Keratinocyte (primary cell): ENCODE data around the gene SLC26A5. TPM values are rescaled to one million over a fixed set of nuclear protein-coding genes. Genes with fewer than 3 reads are reported as not detected.

Source experiments
- DNase-seq: peaks from one replicate; pipeline ENCODE4 v3.0.0-alpha.2; 2011; ENCODE audit warnings: low read depth, missing footprints, low spot score
- FAIRE-seq: peaks from 2 replicates; lab custom pipeline; 2011; peaks lifted over from hg19 to GRCh38; lab: Jason Lieb, UNC
- H2AFZ ChIP-seq: 2 replicates; pipeline ENCODE4 v1.6.0; 2012; ENCODE audit warnings: low read length, control low read depth, inconsistent platforms; ENCODE audit not compliant: control insufficient read depth
- H3K27ac ChIP-seq: 2 replicates; pipeline ENCODE4 v1.5.1; 2011; ENCODE audit warnings: low read length; ENCODE audit not compliant: control insufficient read depth, insufficient read depth
- H3K27me3 ChIP-seq: 3 replicates; pipeline ENCODE4 v1.6.0; 2011; ENCODE audit warnings: low read length; ENCODE audit not compliant: control insufficient read depth, insufficient read depth; ENCODE audit errors: extremely low read depth
- H3K36me3 ChIP-seq, 2 experiments: 2 replicates in 1 of 2; 3 replicates in 1 of 2; pipeline ENCODE4 v1.5.1; 2011; ENCODE audit warnings: low read length in 2 of 2, mild to moderate bottlenecking in 1 of 2; ENCODE audit not compliant: control insufficient read depth in 2 of 2, insufficient read depth in 2 of 2; ENCODE audit errors: extremely low read depth in 1 of 2
- H3K4me1 ChIP-seq: 3 replicates; pipeline ENCODE4 v1.5.1; 2011; ENCODE audit warnings: low read length; ENCODE audit not compliant: control insufficient read depth, insufficient read depth; ENCODE audit errors: extremely low read depth
- H3K4me2 ChIP-seq: 3 replicates; pipeline ENCODE4 v1.6.0; 2011; ENCODE audit warnings: low read depth, low read length; ENCODE audit not compliant: control insufficient read depth, insufficient read depth; ENCODE audit errors: extremely low read depth
- H3K4me3 ChIP-seq, 3 experiments: fragments of 200-600 bp in 1 of 3; sonication (generic) in 1 of 3; 2 replicates in 2 of 3; 3 replicates in 1 of 3; pipeline ENCODE4 v1.5.1; 2011 to 2016; ENCODE audit warnings: low read length in 3 of 3, mild to moderate bottlenecking in 3 of 3, control low read depth in 2 of 3, inconsistent platforms in 1 of 3, low read depth in 1 of 3, mixed read lengths in 1 of 3, mixed run types in 1 of 3, moderate library complexity in 1 of 3; ENCODE audit not compliant: control insufficient read depth in 2 of 3, insufficient read depth in 2 of 3; ENCODE audit errors: extremely low read depth in 1 of 3
- H3K79me2 ChIP-seq: 2 replicates; pipeline ENCODE4 v1.6.0; 2012; ENCODE audit warnings: low read length; ENCODE audit not compliant: control insufficient read depth, insufficient read depth
- H3K9ac ChIP-seq: 3 replicates; pipeline ENCODE4 v1.6.0; 2011; ENCODE audit warnings: low read length; ENCODE audit not compliant: control insufficient read depth, insufficient read depth; ENCODE audit errors: extremely low read depth
- H3K9me1 ChIP-seq: 3 replicates; pipeline ENCODE4 v1.6.0; 2011; ENCODE audit warnings: low read length; ENCODE audit not compliant: control insufficient read depth, insufficient read depth; ENCODE audit errors: extremely low read depth
- H3K9me3 ChIP-seq: 2 replicates; pipeline ENCODE4 v1.5.1; 2012; ENCODE audit warnings: low read depth, low read length; ENCODE audit not compliant: control insufficient read depth
- H4K20me1 ChIP-seq: 3 replicates; pipeline ENCODE4 v1.6.0; 2011; ENCODE audit warnings: low read length; ENCODE audit not compliant: control insufficient read depth, insufficient read depth; ENCODE audit errors: extremely low read depth
- EZH2 ChIP-seq: IDR thresholded peaks from one replicate; pipeline ENCODE4 v1.6.1; 2012; ENCODE audit warnings: inconsistent platforms, mild to moderate bottlenecking, low read length, moderate library complexity
- dilution Hi-C: fragments of 300-500 bp; cut with MboI; formaldehyde crosslinking; loops from one replicate; pipeline ENCODE4 v1.7.0; 2020; ENCODE audit warnings: low sequenced_read_pairs; ENCODE audit not compliant: extremely low pct_ligation_motif_present
- polyA plus RNA-seq, 5 experiments: library from polyadenylated mRNA; depleted of rRNA in 3 of 5; stranded (reverse) in 3 of 5; stranded (forward) in 1 of 5; unstranded in 1 of 5; fragments of >200 nt; gene quantifications; 1 replicate in 1 of 5; 2 replicates in 3 of 5; 3 replicates in 1 of 5; pipeline versions ENCODE4 v1.2.1 to v1.2.3, GENCODE V29; 2011 to 2012; ENCODE audit warnings: missing spikeins in 2 of 5, low read depth in 1 of 5, low replicate concordance in 1 of 5
- TF ChIP-seq, protein P1 (sequence below), 3 experiments: IDR thresholded peaks in 1 of 3; conservative IDR thresholded peaks in 1 of 3; optimal IDR thresholded peaks in 1 of 3; 2 replicates in 2 of 3; 3 replicates in 1 of 3; pipeline versions ENCODE3 to v1.5.1; 2011; ENCODE audit warnings: low read length in 3 of 3, mild to moderate bottlenecking in 3 of 3, moderate library complexity in 2 of 3, control low read depth in 1 of 3, inconsistent platforms in 1 of 3; ENCODE audit not compliant: insufficient read depth in 2 of 3; ENCODE audit errors: extremely low read depth in 1 of 3

SLC26A5 gene
- polyA plus RNA-seq, 1 donor (not counting 4 experiments of a cell fraction or from before 2014, with no cell fraction given) = not detected

DNA sequence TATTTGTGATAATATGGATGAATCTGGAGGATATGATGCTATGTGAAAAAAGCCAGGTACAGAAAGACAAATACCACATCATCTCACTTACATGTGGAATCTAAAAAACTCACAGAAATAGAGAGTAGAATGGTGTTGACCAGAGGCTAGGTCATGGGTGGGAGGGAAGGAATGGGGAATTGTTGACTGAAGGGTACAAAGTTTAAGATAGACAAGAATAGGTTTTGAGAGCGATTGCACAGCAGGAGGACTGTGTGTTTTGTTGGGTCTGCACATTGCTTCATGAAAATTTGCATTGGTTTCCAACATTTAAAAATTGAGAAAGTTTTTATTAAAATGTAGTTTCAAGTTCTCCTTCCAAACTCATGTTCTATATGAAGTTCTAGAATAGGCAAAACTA lies 8.4 kb downstream of the SLC26A5 start:
- TF ChIP-seq, protein P1, sequence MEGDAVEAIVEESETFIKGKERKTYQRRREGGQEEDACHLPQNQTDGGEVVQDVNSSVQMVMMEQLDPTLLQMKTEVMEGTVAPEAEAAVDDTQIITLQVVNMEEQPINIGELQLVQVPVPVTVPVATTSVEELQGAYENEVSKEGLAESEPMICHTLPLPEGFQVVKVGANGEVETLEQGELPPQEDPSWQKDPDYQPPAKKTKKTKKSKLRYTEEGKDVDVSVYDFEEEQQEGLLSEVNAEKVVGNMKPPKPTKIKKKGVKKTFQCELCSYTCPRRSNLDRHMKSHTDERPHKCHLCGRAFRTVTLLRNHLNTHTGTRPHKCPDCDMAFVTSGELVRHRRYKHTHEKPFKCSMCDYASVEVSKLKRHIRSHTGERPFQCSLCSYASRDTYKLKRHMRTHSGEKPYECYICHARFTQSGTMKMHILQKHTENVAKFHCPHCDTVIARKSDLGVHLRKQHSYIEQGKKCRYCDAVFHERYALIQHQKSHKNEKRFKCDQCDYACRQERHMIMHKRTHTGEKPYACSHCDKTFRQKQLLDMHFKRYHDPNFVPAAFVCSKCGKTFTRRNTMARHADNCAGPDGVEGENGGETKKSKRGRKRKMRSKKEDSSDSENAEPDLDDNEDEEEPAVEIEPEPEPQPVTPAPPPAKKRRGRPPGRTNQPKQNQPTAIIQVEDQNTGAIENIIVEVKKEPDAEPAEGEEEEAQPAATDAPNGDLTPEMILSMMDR (optimal IDR thresholded peaks at IDR 0.05 in 1 of 3, IDR thresholded peaks at IDR 0.05 in 1 of 3, conservative IDR thresholded peaks at IDR 0.05 in 1 of 3; ENCODE audit: extremely low read depth in 1 of 3, insufficient read depth in 2 of 3, low read length in 3 of 3) = no peak
- no peak for TF ChIP-seq EZH2
- H3K27me3 ChIP-seq = no peaks in the 10 kb centered on the region
- H3K4me1 ChIP-seq = no peaks in the 10 kb centered on the region
- dilution Hi-C loops = no loop called here
- no peak overlapping the region for H3K9ac ChIP-seq
- no peak for FAIRE-seq
- no peak overlapping the region for H2AFZ ChIP-seq
- no peak for DNase-seq
- H3K27ac ChIP-seq = no peak overlapping the region
- no peak overlapping the region for H3K4me2 ChIP-seq
- no peaks in the 10 kb centered on the region for H3K79me2 ChIP-seq
- no peaks in the 10 kb centered on the region for H3K9me1 ChIP-seq
- H3K4me3 ChIP-seq = no peak overlapping the region
- H4K20me1 ChIP-seq = no peaks in the 10 kb centered on the region
- no peaks in the 10 kb centered on the region for H3K9me3 ChIP-seq
- no peaks in the 10 kb centered on the region for H3K36me3 ChIP-seq

- no peak for FAIRE-seq
- Histone ChIP-seq H3K9me1 (no peaks in the 10 kb centered on the region), H3K9me3 (no peaks in the 10 kb centered on the region), H4K20me1 (no peaks in the 10 kb centered on the region), H3K27me3 (no peaks in the 10 kb centered on the region), H3K4me1 (no peaks in the 10 kb centered on the region), H3K4me2 (no peak overlapping the region), H3K79me2 (no peaks in the 10 kb centered on the region), H3K27ac (no peak overlapping the region), H3K36me3 (no peaks in the 10 kb centered on the region), H3K4me3 (no peak overlapping the region), H3K9ac (no peak overlapping the region), H2AFZ (no peak overlapping the region)
- TF ChIP-seq, protein P1 (optimal IDR thresholded peaks at IDR 0.05 in 1 of 3, IDR thresholded peaks at IDR 0.05 in 1 of 3, conservative IDR thresholded peaks at IDR 0.05 in 1 of 3; ENCODE audit: extremely low read depth in 1 of 3, insufficient read depth in 2 of 3, low read length in 3 of 3) = no peak
- TF ChIP-seq EZH2 = no peak
- no peak for DNase-seq
- dilution Hi-C loops = no loop called here
Observed at GRCh38 chr7:103432712-103433111, 13.3 kb downstream of the SLC26A5 start.
